Transverse colon (tissue), 4 donors: ENCODE data around the gene PXK. TPM values are rescaled to one million over a fixed set of nuclear protein-coding genes. Genes with fewer than 3 reads are reported as not detected.

ENCODE experiments used
- DNase-seq: peaks from one replicate; pipeline ENCODE4 v3.0.0-alpha.2; 2019
- H3K27ac ChIP-seq, 4 donors: fragments of 200-600 bp; sonication (generic); 2 replicates each; pipeline ENCODE4 v1.5.1; 2016 to 2018; ENCODE audit warnings: inconsistent platforms in 4 of 4
- H3K27me3 ChIP-seq: fragments of 200-600 bp; sonication (generic); 2 replicates; pipeline ENCODE4 v1.5.1; 2017; ENCODE audit warnings: inconsistent platforms
- H3K36me3 ChIP-seq, 4 donors: fragments of 200-600 bp; sonication (generic); 2 replicates each; pipeline ENCODE4 v1.5.1; 2017 to 2019; ENCODE audit warnings: inconsistent platforms in 4 of 4
- H3K4me1 ChIP-seq, 4 donors: fragments of 200-600 bp; sonication (generic); 2 replicates each; pipeline ENCODE4 v1.5.1; 2017 to 2020; ENCODE audit warnings: inconsistent platforms in 4 of 4
- H3K4me3 ChIP-seq, 4 donors: fragments of 200-600 bp; sonication (generic); 1 replicate in 1 of 4; 2 replicates in 3 of 4; pipeline versions ENCODE4 v1.5.1 to v1.6.1; 2017 to 2019; ENCODE audit warnings: inconsistent platforms in 4 of 4
- H3K9me3 ChIP-seq, 2 donors: fragments of 200-600 bp; sonication (generic); 2 replicates each; pipeline ENCODE4 v1.5.1; 2017 to 2019; ENCODE audit warnings: inconsistent platforms in 2 of 2
- CTCF ChIP-seq, 5 experiments: fragments of 200-600 bp in 3 of 5; fragments of 450-650 bp in 2 of 5; sonication (generic) in 3 of 5; IDR thresholded peaks; 1 replicate in 2 of 5; 2 replicates in 3 of 5; pipeline ENCODE4 v1.5.1; 2016 to 2017; ENCODE audit warnings: antibody characterized with exemption in 5 of 5, inconsistent platforms in 3 of 5, mild to moderate bottlenecking in 2 of 5, moderate library complexity in 1 of 5
- EP300 ChIP-seq: sonication (generic); formaldehyde crosslinking; IDR thresholded peaks from one replicate; pipeline ENCODE4 v1.6.1; 2017; ENCODE audit warnings: antibody characterized with exemption, low read depth
- POLR2AphosphoS5 ChIP-seq, 3 donors: sonication (generic); formaldehyde crosslinking; IDR thresholded peaks; one replicate each; pipeline ENCODE4 v1.6.1; 2016; ENCODE audit warnings: antibody characterized with exemption in 3 of 3
- WGBS, 2 donors: methylation state at CpG; one replicate each; pipeline ENCODE4 v1.1.5; 2018; ENCODE audit warnings: low coverage in 1 of 2; 5-methylcytosine and 5-hydroxymethylcytosine counted together
- in situ Hi-C, 4 donors: fragments of 200-750 bp; cut with MboI; loops; one replicate each; pipeline versions ENCODE4 v1.15.0 to v1.15.1; 2017; ENCODE audit warnings: low sequenced_read_pairs in 3 of 4, low pct_ligation_motif_present in 1 of 4, low pct_unique_long_range_greater_than_20kb in 1 of 4
- intact Hi-C: fragments of 100-400 bp; cut with DNase I; formaldehyde crosslinking; loops from one replicate; pipeline ENCODE4 v1.15.1; 2023; ENCODE audit warnings: low total_unique reads
- small RNA-seq, 4 donors: library from RNA; depleted of rRNA; stranded (forward); fragments of <200 nt; gene quantifications; one replicate each; pipeline ENCODE3, GENCODE V24; 2016
- total RNA-seq, 4 donors: library from RNA; depleted of rRNA; stranded (reverse); fragments of >200 nt; gene quantifications; one replicate each; pipeline ENCODE4 v1.1.0, GENCODE V29; 2016

Gene PXK
- total RNA-seq, 4 donors from 2014 or later: 7.6 to 29.5 (median 16.6) TPM

GRCh38 chr3:58474967-58475578 lies 142.4 kb downstream of the PXK start:
- WGBS, 2 donors: 64 to 68% methylated on average over 3 of the region's 3 CpGs
- no peak for TF ChIP-seq CTCF (IDR thresholded peaks at IDR 0.05)
- TF ChIP-seq EP300: no peak
- no peak for TF ChIP-seq POLR2AphosphoS5 (IDR thresholded peaks at IDR 0.05)
- no peak for DNase-seq
- in situ Hi-C loops (loop anchor here in 1 of 4 donors (10.0 kb wide), 1 partner anchor 60 kb away; the partner anchor contains the start of gene ACOX2), intact Hi-C loops (no loop called here)
- H3K36me3 ChIP-seq: no peaks in the 10 kb centered on the region
- H3K27ac ChIP-seq: no peak overlapping the region
- H3K9me3 ChIP-seq: peaks cover 0 to under 1% of the 10 kb centered on the region in 2 donors
- no peak overlapping the region for H3K4me3 ChIP-seq
- H3K4me1 ChIP-seq: peaks cover 6 to 27% (median 19%) of the 10 kb centered on the region in 4 donors
- H3K27me3 ChIP-seq: no peaks in the 10 kb centered on the region

Small RNA genes within 50 kb of the gene (small RNA-seq; reads per million reads assigned to genes)
- gene AC098479.1: 0 reads per million in 4 donors

Other genes starting within 250 kb of the PXK start
- 1 to 10 TPM; 1.9 to 6.8 (median 3.6) TPM for gene DNASE1L3, start 121.9 kb upstream of the PXK start, total RNA-seq
- 10 to 100 TPM in 3 of 4 donors, 1 to 10 TPM in 1; 5.2 to 68.1 (median 32.0) TPM for gene ABHD6, start 95.1 kb upstream of the PXK start, total RNA-seq
- gene RPP14, start 26.6 kb upstream of the PXK start, total RNA-seq: 10 to 100 TPM in 3 of 4 donors, 1 to 10 TPM in 1; 9.2 to 25.1 (median 18.8) TPM
- gene HTD2, start 26.4 kb upstream of the PXK start, total RNA-seq: 10 to 100 TPM in 3 of 4 donors, not detected in 1; 11.1 to 16.9 (median 16.7) TPM
- 10 to 100 TPM; 22.7 to 99.7 (median 73.7) TPM for gene PDHB, start 100.9 kb downstream of the PXK start, total RNA-seq
- gene KCTD6, start 159.2 kb downstream of the PXK start, total RNA-seq: 10 to 100 TPM in 2 of 4 donors, 1 to 10 TPM in 2; 3.0 to 15.7 (median 11.2) TPM
- 100 to 1,000 TPM in 1 of 4 donors, 10 to 100 TPM in 3; 28.3 to 125 (median 37.9) TPM for gene ACOX2, start 204.3 kb downstream of the PXK start, total RNA-seq
- gene FAM107A, start 244.5 kb downstream of the PXK start, total RNA-seq: 10 to 100 TPM; 14.1 to 21.9 (median 16.0) TPM